Islet precursor cell (in vitro differentiated cells): ENCODE measurements around the gene BTF3L4.
A peak's percentile ranks its signal among the peaks of the same experiment; 100 is the strongest.
"Not testable (repeated sequence)": the region's sequence is repeated elsewhere in the genome, so short reads cannot be mapped to it uniquely, and the experiment has no call there.

Experiments
- DNase-seq: peaks from one replicate; pipeline ENCODE4 v3.0.0-alpha.2; 2018

The BTF3L4 gene

GRCh38 chr1:52055866-52056162 is 281 bp upstream of the BTF3L4 start:
- DNase-seq, result no peak

DNA sequence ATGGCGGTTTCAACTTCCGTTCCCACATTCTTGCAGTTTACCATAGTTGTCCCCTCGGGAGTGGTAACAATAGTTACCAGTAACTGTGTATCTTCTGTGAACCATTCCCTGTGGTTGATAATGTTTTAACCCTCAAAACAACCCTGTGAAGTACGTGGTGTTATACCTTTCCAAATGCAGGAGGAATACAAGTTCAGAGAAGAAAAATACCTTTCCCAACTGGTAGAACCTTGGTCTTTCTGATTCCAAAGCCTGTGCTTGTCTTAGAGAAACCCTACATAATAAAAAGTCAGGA is 789 bp downstream of the BTF3L4 start:
- no peak for DNase-seq

DNA sequence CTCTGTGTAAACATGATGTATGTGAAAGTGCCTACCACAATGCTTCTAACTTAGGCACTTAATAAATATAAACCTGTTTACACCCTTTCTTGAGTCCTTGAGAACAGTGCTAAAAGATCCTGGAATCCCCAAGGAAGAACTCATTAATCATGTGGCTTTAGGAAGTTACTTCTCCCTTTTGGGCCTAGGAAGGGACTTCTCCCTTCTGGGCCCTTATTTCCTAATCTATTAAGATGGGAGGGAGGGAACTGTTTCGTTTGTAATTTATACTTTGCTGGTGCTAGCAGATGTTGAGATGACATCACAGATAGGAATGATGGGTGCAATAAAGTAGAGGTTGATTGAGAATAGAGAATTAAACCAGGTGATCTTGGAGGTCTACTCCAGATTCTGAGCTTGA is 1.2 kb downstream of the BTF3L4 start:
- DNase-seq, result no peak

GRCh38 chr1:52057876-52058415 is 1.9 kb downstream of the BTF3L4 start:
- no peak for DNase-seq

DNA sequence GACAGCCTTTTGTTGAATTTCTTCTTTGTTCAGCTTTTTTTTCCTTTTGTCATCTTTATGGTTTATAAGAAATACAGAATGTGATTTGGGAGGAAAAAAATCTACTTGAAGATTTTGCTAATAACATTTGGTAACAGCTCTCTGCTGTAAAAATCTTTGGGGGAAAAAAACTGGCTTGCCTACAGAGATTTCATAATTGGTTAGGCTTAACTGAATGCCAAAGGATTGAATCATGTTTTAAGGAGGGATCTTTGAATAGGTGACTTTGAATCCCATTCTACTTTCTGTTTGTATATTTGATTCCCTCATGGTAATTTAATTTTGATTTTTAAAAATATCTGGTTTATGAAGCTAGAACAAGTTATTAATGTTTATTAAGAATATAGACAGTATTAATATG is 3.2 kb downstream of the BTF3L4 start:
- no peak for DNase-seq

DNA sequence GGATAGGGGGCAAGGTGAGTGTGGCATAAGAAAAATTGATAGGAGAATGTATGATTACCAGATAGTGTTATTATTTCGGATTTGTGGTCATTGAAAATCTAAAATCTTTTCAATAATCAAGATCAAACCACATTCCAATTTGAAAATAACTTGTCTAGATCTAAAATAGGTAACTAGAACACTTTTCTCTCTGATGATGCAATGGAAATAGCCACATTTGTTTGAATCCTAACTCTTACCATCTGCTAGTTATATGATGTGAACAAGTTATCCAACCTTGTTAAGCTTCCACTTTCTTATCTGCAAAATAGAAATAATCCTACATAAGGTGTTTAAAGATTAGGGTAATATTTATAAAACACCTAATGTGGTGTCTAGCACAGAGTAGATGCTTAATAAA is 3.8 kb downstream of the BTF3L4 start:
- no peak for DNase-seq

DNA sequence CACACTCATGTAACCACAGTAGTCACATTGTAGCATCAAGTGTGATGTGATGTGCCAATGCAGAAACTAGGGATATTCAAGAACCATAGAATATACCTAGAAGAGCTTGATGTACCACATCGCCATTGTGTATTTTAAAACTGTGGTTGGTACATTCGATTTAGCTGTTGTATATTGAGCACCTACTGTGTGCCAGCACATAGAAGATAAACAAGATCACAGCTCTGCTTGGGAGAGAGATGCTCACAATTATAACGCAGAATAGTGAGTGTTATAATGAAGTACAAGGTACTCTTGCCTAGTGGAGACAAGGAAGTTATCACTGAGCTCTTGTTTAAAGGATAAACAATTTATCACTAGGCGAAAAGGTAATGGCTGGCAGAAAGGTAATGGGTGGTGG is 4.7 kb downstream of the BTF3L4 start:
- no peak for DNase-seq

DNA sequence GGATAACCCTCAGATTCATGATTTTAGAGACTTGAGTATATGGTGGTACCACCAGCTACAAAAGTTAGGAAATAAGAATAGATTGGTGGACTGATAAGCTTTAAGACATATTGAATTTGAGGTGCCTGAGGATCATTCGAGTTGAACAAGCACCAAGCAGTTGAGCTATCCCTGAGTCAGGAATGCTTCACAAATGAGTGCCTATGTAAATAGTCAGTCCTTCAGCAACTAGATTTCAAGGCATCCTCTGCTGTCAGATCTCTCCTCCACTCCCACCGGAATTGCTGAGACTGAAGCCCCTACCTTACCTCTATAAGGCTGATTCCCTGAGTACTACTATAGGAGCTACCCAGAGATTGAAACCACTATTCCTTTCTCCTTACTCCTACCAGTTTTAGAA is 7.1 kb downstream of the BTF3L4 start:
- DNase-seq, result no peak

DNA sequence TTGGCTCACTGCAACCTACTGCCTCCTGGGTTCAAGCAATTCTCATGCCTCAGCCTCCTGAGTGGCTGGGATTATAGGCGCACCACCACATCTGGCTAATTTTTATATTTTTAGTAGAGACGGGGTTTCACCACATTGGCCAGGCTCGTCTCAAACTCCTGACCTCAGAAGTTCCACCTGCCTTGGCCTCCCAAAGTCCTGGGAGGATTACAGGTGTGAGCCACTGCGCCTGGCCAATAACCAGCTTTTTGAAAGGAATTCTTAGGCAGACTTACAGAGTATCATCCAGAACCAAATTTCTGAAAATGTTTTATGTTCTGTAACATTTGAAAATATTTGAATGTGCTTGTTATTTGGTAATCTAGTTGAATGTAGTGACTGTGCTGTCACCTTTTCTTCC is 14.6 kb downstream of the BTF3L4 start:
- DNase-seq, result no peak

DNA sequence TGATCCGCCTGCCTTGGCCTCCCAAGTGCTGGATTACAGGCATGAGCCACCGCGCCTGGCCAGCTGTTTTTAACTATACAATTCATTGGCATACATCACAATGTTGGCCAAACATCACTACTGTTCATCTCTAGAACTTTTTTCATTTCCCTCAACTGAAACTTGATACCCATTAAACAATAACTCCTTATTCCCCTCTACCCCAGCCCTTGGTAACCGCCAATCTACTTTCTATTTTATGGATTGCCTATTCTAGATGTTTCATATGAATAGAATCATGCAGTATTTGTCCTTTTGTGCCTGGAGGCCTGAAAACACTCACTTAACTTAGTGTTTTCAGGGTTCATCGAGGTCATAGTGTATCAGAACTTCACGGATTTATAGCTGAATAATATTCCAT is 16.2 kb downstream of the BTF3L4 start:
- DNase-seq, result no peak

DNA sequence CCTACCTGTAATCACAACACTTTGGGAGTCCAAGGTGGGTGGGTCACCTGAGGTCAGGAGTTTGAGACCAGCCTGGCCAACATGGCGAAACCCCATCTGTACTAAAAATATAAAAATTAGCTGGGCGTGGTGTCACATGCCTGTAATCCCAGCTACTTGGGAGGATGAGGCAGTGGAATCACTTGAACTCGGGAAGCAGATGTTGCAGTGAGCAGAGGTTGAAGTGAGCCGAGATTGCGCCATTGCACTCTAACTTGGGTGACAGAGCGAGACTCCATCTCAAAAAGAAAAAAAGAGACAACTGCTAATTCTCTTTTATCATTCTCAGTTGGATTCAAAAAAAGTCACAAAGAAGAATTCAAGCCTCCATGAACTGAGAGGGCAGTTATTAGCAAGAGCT is 21.2 kb downstream of the BTF3L4 start:
- DNase-seq, result not testable (repeated sequence)

DNA sequence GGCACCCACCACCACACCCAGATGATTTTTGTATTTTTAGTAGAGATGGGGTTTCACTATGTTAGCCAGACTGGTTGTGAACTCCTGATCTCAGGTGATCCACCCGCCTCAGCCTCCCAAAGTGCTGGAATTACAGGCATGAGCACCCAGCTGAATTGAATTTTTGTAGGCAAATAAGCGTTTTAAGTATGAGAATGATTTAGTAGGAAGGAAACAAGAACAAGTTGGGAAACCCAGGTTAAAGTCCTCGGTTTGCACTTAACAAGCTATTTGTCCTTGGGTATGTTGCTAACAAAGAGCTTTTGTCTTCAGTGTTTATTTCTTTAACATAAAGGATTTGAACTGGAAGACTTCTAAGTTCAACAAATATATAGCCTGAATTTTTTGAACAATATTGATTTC is 23.9 kb downstream of the BTF3L4 start:
- DNase-seq, result no peak

DNA sequence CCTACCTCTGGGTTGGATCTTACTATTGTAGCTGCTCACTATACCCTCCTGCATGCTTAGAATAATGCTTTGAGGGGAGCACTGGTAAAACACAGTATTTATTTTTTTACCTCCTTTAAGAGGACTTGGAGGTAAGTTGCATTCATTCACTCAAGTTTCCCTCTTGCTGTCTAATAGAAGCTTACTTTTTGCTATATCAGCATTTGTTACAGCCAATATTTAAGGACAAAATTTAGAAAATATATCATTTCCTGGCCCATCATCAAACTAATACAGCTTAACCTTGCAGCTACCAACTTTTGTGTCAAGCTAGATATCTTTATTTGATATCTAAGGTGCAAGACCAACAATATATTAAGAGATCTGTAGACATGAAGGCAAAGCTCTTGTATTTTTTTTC is 31.8 kb downstream of the BTF3L4 start:
- not testable (repeated sequence) for DNase-seq

GRCh38 chr1:52094300-52094699 is 38.2 kb downstream of the BTF3L4 start:
- not testable (repeated sequence) for DNase-seq

DNA sequence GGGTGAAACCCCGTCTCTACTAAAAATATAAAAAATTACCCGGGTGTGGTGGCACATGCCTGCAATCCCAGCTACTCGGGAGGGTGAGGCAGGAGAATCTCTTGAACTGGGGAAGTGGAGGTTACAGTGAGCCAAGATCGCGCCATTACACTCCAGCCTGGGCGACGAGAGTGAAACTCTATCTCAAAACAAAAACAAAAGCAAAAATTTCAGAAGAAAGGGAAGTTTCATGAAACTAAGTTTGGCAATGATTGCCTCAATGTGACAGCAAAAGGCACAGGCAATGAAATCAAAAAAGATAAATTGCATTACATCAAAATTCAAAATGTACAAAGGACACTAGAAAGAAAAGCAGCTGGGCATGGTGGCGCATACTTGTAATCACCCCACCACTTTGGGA is 40.1 kb downstream of the BTF3L4 start:
- no peak for DNase-seq

DNA sequence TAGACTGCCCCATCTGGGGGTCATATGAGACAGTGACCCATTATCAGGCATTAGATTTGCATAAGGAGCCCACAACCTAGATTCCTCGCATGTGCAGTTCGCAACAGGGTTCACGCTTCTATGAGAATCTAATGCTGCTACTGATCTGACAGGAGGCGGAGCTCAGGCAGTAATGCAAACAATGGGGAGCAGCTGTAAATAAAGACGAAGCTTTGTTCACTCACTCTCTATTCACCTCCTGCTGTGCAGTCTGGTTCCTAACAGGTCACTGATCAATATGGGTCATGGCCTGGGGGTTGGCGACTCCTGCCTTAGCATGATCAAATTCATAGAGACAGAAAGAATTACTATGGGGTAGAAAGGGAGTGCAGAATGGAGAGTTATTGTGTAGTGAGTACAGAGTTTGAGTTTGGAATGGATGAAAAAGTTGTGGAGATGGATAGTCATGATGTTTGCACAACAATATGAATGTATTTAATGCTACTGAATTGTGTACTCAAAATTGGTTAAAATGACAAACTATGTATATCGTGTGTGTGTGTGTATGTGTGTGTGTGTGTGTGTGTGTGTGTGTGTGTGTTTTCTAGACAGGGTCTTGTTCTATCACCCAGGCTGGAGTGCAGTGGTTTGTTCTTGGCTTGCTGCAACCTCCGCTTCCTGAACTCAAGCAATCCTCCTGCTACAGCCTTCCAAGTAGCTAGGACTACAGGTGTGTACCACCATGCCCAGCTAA is 42.2 kb downstream of the BTF3L4 start:
- no peak for DNase-seq

DNA sequence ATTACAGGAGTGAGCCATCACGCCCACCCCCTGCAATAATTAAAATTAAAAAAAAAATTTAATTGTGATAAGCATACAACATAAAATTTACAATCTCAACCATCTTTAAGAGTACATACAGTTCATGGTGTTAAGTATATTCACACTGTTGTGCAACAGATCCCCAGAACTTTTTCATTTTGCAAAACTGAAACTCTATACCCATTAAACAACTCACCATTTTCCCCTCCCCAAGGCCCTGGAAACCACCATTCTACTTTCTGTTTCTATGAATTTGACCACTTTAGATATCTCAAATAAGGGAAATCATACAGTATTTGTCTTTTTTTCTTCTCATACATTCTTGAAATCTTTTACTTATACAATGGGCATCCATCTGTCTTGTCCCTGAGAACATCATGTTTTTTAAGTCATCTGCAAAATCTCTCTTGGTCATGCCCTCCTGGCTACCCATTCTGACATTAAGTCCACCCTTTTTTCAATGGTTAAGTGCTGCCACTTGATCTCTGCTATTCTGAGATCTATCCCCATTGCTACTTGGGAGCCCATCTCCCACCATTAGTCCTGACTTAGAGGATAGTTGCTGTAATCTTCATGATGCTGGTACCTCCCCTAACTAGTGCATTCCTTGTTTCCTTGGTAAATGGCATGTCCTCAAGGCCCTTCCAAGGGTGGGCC is 46.4 kb downstream of the BTF3L4 start:
- no peak for DNase-seq

- no peak for DNase-seq
These were observed 55.4 kb downstream of the BTF3L4 start for GRCh38 chr1:52111492-52111891.

DNA sequence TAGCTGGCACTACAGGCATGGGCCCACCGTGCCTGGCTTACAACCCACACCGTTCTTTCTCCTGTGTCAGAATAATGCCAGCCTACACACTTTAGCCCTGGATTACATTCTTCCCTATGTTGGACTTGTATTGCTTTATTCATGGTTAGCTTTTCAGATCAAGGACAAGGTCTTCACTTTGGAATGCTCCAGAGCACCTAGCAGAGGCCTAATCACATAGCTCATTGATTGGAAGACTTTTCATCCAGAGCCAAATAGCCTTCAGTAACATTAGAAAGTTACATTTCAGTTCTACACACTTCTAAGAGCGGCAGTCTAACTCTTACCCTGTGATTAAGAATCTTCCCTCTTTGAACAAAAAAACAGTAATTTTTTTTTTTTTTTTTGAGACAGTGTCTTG is 56.4 kb downstream of the BTF3L4 start:
- no peak for DNase-seq

DNA sequence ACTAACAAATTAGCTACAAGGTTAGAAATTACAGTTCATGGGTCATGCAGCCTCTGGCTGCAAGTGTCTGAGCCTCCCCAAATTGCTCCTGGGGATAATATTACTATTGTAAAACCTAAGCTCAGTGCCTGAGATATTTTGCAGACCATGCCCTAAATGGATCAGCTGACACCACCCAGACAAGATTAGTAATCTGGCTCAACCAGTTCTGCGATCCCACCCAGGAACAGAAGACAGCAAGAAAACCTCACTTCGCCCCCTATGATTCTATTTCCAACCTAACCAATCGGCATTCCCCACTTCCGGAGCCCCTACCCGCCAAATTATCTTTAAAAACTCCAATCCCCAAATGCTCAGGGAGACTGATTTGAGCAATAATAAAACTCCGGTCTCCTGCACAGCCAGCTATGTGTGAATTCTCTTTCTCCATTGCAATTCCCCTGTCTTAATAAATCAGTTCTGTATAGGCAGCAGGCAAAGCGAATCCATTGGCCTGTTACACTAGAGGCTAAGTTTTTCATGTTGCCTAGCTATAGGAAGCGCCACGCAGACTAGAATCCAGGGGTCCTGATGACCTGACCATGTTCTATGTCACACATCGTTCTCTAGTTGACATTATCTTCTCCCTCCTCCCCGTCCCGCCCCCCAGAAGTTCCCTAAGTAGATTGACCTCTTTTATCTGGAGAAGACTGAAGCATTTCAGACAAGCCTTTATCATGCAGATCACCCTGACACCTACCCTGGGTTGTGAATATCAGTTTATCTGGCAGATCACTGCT is 63.4 kb downstream of the BTF3L4 start:
- peak; percentile 84 for DNase-seq

GRCh38 chr1:52122384-52122783 is 66.3 kb downstream of the BTF3L4 start:
- no peak for DNase-seq

GRCh38 chr1:52123622-52124021 is 67.5 kb downstream of the BTF3L4 start:
- DNase-seq, result no peak

DNA sequence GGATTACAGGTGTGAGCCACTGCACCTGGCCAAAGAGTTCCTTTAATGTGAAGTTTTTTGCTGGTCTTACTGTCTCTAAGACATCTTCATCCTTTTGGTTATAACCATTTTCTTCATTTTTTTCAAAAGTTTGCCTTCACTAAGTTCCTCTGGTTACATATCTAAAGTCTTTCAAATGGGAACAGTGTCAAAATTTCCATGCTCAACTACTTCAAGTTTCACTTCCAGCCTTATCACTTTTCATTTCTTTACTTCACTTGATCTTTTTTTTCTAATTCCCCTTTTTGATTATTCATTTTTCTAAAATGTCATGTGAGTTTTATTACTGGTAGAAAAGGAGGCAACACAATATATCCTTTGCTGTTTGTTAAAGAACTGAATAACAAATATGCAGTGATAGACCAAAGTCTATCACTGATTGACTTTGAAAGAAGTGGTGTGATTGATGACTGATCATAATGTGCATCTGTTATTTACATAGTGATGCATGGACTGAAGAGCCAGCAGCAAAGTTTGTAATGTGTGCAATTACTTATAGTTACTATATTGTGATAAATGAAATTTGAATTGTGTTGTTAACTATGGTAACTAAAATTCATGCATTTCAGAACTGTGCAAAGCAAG is 69.8 kb downstream of the BTF3L4 start:
- no peak for DNase-seq
